ENCODE results near the gene DPYSL5. TPM values are rescaled to one million over a fixed set of nuclear protein-coding genes. Genes with fewer than 3 reads are reported as not detected.

The DPYSL5 gene
- total and polyA plus RNA-seq, 9 of the 15 experiments (the other 6 are each of a cell fraction or from before 2014, with no cell fraction given): 0.06 TPM; not detected in 8

GRCh38 chr2:26985807-26986206 lies 137.9 kb downstream of the DPYSL5 start:
- BruUV-seq (replicated peaks): no TSS peak
- Histone ChIP-seq H3K9ac (ENCODE audit: insufficient read depth in 1 of 2, low read depth in 2 of 2, low read length in 2 of 2) (no peak overlapping the region), H3K4me2 (ENCODE audit: insufficient read depth, low read length) (no peak overlapping the region), H3K27ac (ENCODE audit: extremely low read depth, low read depth, low read length) (no peak overlapping the region), H3K9me3 (replicated peaks; ENCODE audit: control insufficient read depth, insufficient read depth, low read depth, low read length) (no peaks in the 10 kb centered on the region), H3K79me2 (ENCODE audit: control insufficient read depth, insufficient read depth, low read length) (peaks cover 40% of the 10 kb centered on the region), H3K9me1 (ENCODE audit: control insufficient read depth, insufficient read depth, low read length) (no peaks in the 10 kb centered on the region), H3K27me3 (ENCODE audit: control insufficient read depth in 2 of 2, insufficient read depth in 2 of 2, low read length in 2 of 2) (no peaks in the 10 kb centered on the region), H3K36me3 (ENCODE audit: control insufficient read depth, insufficient read depth, low read length) (peaks cover 34% of the 10 kb centered on the region), H3K4me1 (replicated peaks in 1 of 2; ENCODE audit: control insufficient read depth in 2 of 2, insufficient read depth in 2 of 2, low read length in 2 of 2) (peaks cover under 1 to 17% of the 10 kb centered on the region in 2 experiments; a peak in 3 of 5 replicates), H3K4me3 (no peak overlapping the region), H4K20me1 (replicated peaks; ENCODE audit: control insufficient read depth, insufficient read depth, low read length) (0 out of 2 replicates have a peak, but pooled peaks cover 7% of the 10 kb centered on the region), H2AFZ (ENCODE audit: low read depth, low read length) (no peak overlapping the region)
- TF ChIP-seq RBM39 (optimal IDR thresholded peaks at IDR 0.05; ENCODE audit: low read depth, low read length): no peak
- TF ChIP-seq KLF10 (CRISPR knock-in tag; IDR thresholded peaks at IDR 0.05): no peak
- TF ChIP-seq DPF2 (IDR thresholded peaks at IDR 0.05): no peak
- TF ChIP-seq RBM22 (IDR thresholded peaks at IDR 0.05; ENCODE audit: low read depth, low read length, poor library complexity, severe bottlenecking): no peak
- TF ChIP-seq SREBF1 (IDR thresholded peaks at IDR 0.05; ENCODE audit: borderline replicate concordance, low read depth, low read length): no peak
- TF ChIP-seq MLLT1 (IDR thresholded peaks at IDR 0.05): no peak
- TF ChIP-seq ZFX (CRISPR knock-in tag; IDR thresholded peaks at IDR 0.05): no peak
- TF ChIP-seq SETDB1 (IDR thresholded peaks at IDR 0.05; ENCODE audit: low read length): no peak
- ATAC-seq (no peak), FAIRE-seq (no peak), DNase-seq (ENCODE audit: extremely low read depth in 1 of 4, low spot score in 3 of 4) (no peak)
- CTCF ChIA-PET (ENCODE audit: low intra/inter-chr PET ratio): no interaction called here
- in situ Hi-C loops (cut with MboI) (no loop called here), intact Hi-C loops (cut with micrococcal nuclease) (no loop called here)
- POLR2A ChIA-PET: interaction anchor here (1.0 kb wide), 1 partner anchor 14 kb away, joined by 3 read pairs; no protein-coding TSS in a partner anchor
- 82% methylated on average over 4 of the region's 4 CpGs for WGBS (ENCODE audit: insufficient coverage, low coverage, missing lambda C conversion rate)

All from K562 (cell line).